Gastroesophageal sphincter (tissue), 3 donors: Measurements from ENCODE around the gene PRKAG2.

Source experiments
- POLR2A ChIP-seq, 2 donors: fragments of 450-650 bp; IDR thresholded peaks; one replicate each; pipeline ENCODE4 v1.6.1; 2017; ENCODE audit warnings: antibody characterized with exemption in 2 of 2, mild to moderate bottlenecking in 2 of 2, moderate library complexity in 1 of 2
- TF ChIP-seq, protein P1 (sequence below), 4 experiments: fragments of 200-600 bp in 2 of 4; fragments of 450-650 bp in 2 of 4; sonication (generic) in 1 of 4; IDR thresholded peaks; one replicate each; pipeline ENCODE4 v1.5.1; 2017 to 2019; ENCODE audit warnings: antibody characterized with exemption in 4 of 4, mild to moderate bottlenecking in 2 of 4, moderate library complexity in 2 of 4

DNA sequence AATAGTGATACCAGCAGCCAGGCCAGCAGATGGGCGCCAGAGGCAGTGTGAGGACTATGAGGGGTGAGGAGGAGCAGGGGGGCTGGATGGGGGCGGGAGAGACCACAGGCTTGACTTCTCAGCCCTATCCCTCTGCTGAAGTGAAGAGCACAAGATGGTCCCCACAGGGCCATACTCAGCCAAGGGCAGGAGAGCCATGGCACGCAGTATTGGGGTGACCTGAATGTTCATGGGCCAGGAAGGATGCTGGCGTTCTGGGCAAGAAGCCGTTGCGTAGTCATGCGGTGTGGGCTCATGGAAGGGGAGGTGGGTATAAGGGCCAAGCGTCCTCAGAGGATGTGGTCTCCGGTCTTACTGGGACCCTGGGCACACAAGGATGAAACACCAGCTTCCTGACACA is 146.3 kb downstream of the PRKAG2 start:
- TF ChIP-seq, protein P1, sequence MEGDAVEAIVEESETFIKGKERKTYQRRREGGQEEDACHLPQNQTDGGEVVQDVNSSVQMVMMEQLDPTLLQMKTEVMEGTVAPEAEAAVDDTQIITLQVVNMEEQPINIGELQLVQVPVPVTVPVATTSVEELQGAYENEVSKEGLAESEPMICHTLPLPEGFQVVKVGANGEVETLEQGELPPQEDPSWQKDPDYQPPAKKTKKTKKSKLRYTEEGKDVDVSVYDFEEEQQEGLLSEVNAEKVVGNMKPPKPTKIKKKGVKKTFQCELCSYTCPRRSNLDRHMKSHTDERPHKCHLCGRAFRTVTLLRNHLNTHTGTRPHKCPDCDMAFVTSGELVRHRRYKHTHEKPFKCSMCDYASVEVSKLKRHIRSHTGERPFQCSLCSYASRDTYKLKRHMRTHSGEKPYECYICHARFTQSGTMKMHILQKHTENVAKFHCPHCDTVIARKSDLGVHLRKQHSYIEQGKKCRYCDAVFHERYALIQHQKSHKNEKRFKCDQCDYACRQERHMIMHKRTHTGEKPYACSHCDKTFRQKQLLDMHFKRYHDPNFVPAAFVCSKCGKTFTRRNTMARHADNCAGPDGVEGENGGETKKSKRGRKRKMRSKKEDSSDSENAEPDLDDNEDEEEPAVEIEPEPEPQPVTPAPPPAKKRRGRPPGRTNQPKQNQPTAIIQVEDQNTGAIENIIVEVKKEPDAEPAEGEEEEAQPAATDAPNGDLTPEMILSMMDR (IDR thresholded peaks at IDR 0.05), result no peak
- TF ChIP-seq POLR2A (IDR thresholded peaks at IDR 0.05), result no peak
